Stimulated activated CD8-positive, alpha-beta memory T cell treated with anti-CD3 and anti-CD28 coated beads, Interleukin-15, amount 100 ng/mL, for 1 hour (primary cell): Measurements from ENCODE around the gene TACC2.
A peak's percentile ranks its signal among the peaks of the same experiment; 100 is the strongest.
"Not testable (repeated sequence)": the region's sequence is repeated elsewhere in the genome, so short reads cannot be mapped to it uniquely, and the experiment has no call there.

Source experiments
- DNase-seq: peaks from one replicate; pipeline ENCODE4 v3.0.0-alpha.2; 2020; ENCODE audit warnings: low read depth

Gene TACC2

GRCh38 chr10:121988361-121989324 lies at the start of gene TACC2:
TACC2 (plus strand) TSS chr10:121989163; CDS start chr10:122021982, 32,819 bp downstream.
- DNase-seq: no peak

DNA sequence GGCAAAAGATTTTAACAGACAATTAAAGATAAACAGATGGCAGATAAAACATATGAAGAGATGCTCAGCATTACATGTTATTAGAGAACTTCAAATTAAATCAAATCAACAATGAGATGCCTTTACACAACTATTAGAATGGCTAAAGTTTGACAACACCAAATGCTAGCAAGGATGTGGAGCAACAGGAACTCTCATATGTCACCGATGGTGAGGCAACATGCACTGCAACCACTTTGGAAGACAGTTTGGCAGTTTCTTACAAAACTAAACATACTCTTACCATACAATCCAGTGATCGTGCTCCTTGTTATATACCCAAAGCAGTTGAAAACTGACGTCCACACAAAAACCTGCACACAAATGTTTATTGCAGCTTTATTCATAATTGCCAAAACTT lies 47.4 kb upstream of the TACC2 start:
- DNase-seq: no peak

- DNase-seq: no peak
Observed at GRCh38 chr10:121942749-121943416, 46.1 kb upstream of the TACC2 start.

- DNase-seq: no peak
Observed at GRCh38 chr10:121947343-121948330, 41.3 kb upstream of the TACC2 start.

GRCh38 chr10:121949049-121949448 lies 39.9 kb upstream of the TACC2 start:
- DNase-seq: no peak

DNA sequence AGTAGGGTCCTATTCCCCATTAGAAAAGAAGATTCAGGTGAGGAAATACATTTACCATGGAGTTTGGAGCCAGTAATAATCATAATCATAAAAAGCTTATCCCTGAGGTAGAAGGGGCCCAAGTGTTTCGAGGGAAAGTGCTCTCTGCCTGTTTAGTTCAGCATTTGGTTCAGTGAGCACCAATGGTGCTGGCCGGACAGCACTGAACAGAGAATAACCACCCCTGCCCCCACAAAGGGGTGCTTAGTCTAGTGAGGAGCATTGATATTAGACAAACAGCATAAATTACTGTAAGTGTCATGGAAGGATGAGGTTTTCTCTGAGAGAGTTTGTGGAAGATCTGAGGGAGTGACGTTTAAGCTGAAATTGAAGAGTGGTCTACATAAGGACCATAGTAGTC lies 39.5 kb upstream of the TACC2 start:
- no peak for DNase-seq

DNA sequence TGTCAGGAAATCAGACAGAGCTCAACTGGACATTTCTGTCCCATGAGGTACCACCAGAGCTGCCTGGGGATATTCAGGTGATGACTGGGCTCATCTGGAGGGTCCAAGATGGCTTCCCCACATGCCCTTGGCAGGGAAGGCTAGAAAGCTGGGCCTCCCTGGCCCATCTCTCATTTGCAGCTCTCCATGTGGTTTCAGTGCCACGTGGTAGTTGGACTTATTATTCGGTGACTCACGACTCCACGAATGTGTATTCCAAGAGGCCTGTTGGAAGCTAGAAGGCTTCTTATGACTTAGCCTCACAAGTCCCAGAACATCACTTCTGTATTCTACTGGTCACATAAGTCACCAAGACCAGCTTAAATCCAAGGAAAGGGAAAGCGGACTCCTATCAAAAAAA lies 36.7 kb upstream of the TACC2 start:
- no peak for DNase-seq

GRCh38 chr10:121956111-121957061 lies 32.6 kb upstream of the TACC2 start:
- DNase-seq: no peak

DNA sequence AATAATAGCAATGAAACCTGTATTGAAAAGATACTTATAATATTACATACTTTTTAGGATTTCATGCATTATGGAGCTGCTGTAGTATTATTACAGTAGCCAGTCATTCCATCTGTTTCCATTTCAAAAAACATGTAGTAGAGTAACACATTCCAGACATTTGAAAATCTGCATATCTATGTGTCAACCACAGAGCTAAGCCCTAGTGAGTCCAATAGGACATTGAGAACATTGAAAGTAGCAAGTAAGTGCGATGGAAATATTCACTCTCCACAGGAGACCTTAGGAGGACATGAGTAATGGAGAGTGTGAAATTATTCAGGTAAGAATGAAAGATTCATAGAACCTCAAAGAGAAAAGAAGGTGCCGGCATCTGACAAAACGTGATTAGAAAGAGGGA lies 29.3 kb upstream of the TACC2 start:
- no peak for DNase-seq

- no peak for DNase-seq
Observed at GRCh38 chr10:121961456-121961855, 27.5 kb upstream of the TACC2 start.

DNA sequence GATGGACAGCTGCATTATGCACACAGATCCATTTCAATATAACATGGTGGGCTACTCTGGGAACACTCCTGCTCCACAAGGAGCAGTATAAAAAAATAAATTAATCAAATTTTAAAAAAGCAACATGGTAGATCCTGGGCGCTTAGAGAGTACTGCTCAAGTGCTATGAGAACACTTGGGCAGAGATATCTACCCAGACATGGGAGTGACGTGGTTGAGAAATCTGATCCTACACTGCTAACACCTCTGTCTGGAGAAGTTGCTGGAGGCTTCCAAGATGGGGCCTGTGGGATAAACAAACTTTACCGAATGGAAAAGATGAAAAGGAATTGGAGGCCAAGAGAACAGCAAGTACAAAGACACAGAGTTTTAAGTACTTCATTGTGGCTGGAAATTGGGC lies 23.0 kb upstream of the TACC2 start:
- DNase-seq: no peak

- not testable (repeated sequence) for DNase-seq
Observed at GRCh38 chr10:121969086-121969485, 19.9 kb upstream of the TACC2 start.

- DNase-seq: no peak
Observed at GRCh38 chr10:121974019-121974534, 14.9 kb upstream of the TACC2 start.

DNA sequence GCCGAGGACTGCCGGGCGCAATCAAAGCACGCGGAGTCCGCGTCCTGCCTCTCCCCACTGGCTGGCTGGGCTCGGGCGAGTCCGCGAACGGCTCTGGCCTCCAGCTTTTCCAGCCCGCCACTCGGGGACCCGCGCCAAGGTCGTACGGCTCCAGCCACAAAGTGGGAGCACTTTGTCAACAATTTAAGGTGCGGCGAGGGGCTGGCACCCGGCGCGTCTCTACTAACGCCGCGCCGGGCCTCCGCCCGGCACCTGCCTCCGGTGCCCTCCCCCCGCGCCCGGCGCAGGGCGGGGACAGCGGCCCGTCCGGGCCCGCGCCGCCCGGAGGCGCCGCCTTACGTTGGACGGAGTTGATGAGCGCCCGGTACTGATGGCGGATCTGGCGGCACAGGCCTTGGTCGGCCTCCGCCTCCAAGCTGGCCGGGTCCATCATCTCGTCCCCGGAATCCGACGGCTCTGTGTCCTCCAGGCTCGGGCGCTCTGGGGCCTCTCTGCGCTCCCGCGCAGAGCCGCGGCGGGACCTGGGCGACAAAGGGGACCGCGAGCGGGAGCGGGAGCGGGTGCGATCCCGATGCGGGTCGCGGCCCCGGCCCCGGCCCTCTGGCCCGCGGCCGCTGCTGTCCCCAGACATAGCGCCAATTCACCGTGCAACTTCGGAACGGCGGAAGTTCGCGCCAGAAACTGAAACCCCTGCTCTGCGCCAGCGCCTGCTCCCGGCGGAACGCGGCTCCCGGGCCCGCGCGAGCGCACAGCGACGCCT lies 14.2 kb upstream of the TACC2 start, which contains the start of gene NSMCE4A:
NSMCE4A (minus strand) TSS at position 683 of the 760 bp plus-strand sequence; CDS start at position 631, 52 bp downstream.
- peak; percentile 39 for DNase-seq

DNA sequence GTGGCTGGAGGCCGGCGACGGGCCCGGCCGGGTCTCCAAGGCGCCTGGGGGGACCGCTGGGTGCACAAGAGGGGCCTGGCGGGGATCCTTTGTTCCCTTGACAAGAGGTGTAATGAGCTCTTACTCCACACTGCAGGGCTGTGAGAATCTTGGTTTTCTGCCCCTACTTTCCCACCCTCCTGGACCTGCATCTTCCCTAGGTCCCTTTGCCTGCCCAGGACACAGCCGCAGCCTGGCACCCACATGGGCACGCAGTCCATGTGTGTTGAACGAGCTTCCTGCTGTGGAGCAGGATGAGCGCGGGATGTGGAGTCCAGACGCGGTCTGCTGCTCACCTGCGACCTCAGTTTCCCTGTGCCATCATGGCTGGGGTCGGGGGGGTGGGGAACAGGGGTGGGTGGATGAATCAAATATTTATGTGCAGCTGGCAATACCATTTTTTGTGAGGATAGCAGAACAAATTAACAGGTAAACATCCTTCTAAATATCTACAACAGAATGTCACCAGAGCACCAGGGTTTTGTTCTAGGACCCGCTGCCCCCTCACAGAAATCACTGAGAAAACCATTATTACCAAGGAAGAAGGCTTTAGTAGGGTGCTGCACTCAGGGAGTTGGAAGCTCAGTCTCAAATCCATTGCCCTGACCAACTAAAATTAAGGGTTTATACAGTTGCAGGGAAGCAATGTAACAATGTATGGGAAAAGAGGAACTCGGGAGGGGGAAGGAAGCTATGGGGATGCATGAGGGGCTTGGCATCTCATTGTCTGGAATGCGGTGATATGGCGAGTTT lies 13.5 kb upstream of the TACC2 start:
- DNase-seq: no peak

- no peak for DNase-seq
Observed at GRCh38 chr10:121976607-121977006, 12.4 kb upstream of the TACC2 start.

GRCh38 chr10:121978511-121978910 lies 10.5 kb upstream of the TACC2 start:
- DNase-seq: no peak

DNA sequence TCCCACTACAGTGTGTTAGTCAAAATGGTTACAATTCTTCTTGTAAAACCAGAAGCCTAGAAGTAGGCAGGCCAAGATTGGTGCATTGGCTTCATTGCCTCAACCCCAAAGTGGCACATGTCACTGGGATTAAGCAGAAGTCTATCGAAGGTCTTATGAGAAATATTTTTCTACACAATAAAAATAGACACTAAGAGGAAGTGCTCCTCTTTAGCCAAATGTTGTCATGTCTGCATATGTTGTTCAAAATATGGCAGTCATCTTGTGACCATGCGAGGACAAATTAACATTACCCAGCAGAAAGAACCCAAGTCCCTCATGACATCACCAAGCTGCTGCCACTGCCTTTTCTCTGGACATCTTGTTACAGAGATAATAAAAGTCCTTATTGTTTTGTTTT lies 7.6 kb upstream of the TACC2 start:
- no peak for DNase-seq

GRCh38 chr10:121983852-121984251 lies 5.1 kb upstream of the TACC2 start:
- no peak for DNase-seq
